HG02588 (cell line): ENCODE data around the gene BAG3.

ENCODE experiments used
- ATAC-seq: cut with Tn5 transposase; IDR thresholded peaks from one replicate; pipeline ENCODE4 v1.9.1; 2021; ENCODE audit warnings: mild to moderate bottlenecking, moderate library complexity; ENCODE audit not compliant: unreplicated experiment

Gene BAG3

GRCh38 chr10:119725828-119726675 is 74.9 kb downstream of the BAG3 start, which contains the start of gene INPP5F:
Gene INPP5F, plus strand, starts transcription at chr10:119726050. Its CDS starts 213 bp downstream, at chr10:119726263.
- ATAC-seq = peak; percentile 81

GRCh38 chr10:119726676-119727261 is 75.6 kb downstream of the BAG3 start:
- no peak for ATAC-seq
